BJ (cell line): ENCODE measurements around the gene CSN2. TPM values are rescaled to one million over a fixed set of nuclear protein-coding genes. Genes with fewer than 3 reads are reported as not detected.

Experiments
- CTCF ChIA-PET: fragments of 350-600 bp; formaldehyde crosslinking; extraction: SDS; loops from one replicate; lab custom pipeline; 2021; ENCODE audit warnings: antibody characterized with exemption, inconsistent platforms; lab: Yijun Ruan, JAX
- POLR2A ChIA-PET: fragments of 300-600 bp; sonication (Branson Sonifier 250); formaldehyde crosslinking; extraction: SDS; loops from one replicate; lab custom pipeline; 2021; ENCODE audit warnings: antibody characterized with exemption; lab: Charles Lee
- DNase-seq: peaks from one replicate; pipeline ENCODE4 v3.0.0-alpha.2; 2011; ENCODE audit warnings: low read depth
- H3K27me3 ChIP-seq: 2 replicates; pipeline ENCODE4 v1.6.0; 2011; ENCODE audit warnings: low read length; ENCODE audit not compliant: control insufficient read depth, insufficient read depth
- H3K36me3 ChIP-seq: 2 replicates; pipeline ENCODE4 v1.5.1; 2011; ENCODE audit warnings: low read length; ENCODE audit not compliant: control insufficient read depth, insufficient read depth
- H3K4me3 ChIP-seq: 2 replicates; pipeline ENCODE4 v1.5.1; 2011; ENCODE audit warnings: low read depth, mild to moderate bottlenecking, control low read depth, low read length
- CTCF ChIP-seq: IDR thresholded peaks from 2 replicates; pipeline ENCODE4 v1.5.1; 2011; ENCODE audit warnings: low read depth, mild to moderate bottlenecking, control low read depth, inconsistent platforms, low read length, moderate library complexity; ENCODE audit not compliant: insufficient read depth
- polyA plus RNA-seq: library from polyadenylated mRNA; depleted of rRNA; stranded (reverse); fragments of >200 nt; gene quantifications from 2 replicates; pipeline ENCODE4 v1.2.3, GENCODE V29; 2011

Gene CSN2
- polyA plus RNA-seq, 1 experiment = not detected

- ChIA-PET CTCF (no interaction called here), POLR2A (no interaction called here)
- no peak for TF ChIP-seq CTCF
- no peaks in the 10 kb centered on the region for H3K27me3 ChIP-seq
- DNase-seq = no peak
- no peak within 1 kb of the TSS for H3K4me3 ChIP-seq
- H3K36me3 ChIP-seq = no peaks in the 10 kb centered on the region
Measured at GRCh38 chr4:69995526-69996016, 30.0 kb upstream of the CSN2 start, which contains the start of gene STATH. Gene STATH, plus strand, starts transcription at chr4:69995966. Its CDS starts 2,472 bp downstream, at chr4:69998438.

DNA sequence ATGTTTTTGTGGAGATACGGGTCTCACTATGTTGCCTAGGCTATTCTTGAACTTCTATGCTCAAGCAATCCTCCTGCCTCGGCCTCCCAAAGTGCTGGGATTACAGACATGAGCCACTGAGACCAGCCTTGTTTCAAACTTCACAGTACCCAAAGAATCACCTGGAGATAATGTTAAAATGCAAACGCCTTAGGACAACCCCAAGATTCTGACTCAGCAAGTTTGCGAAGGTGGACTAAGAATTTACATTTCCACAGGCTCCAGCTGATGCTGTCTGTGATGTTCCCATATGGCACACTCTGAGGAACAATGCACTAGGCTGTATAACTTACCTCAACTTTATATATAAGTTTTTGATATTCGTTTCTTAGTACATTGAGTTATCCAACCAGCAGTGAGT is 29.3 kb upstream of the CSN2 start:
- Histone ChIP-seq H3K4me3 (no peak overlapping the region), H3K36me3 (no peaks in the 10 kb centered on the region), H3K27me3 (no peaks in the 10 kb centered on the region)
- ChIA-PET CTCF (no interaction called here), POLR2A (no interaction called here)
- no peak for TF ChIP-seq CTCF
- no peak for DNase-seq

DNA sequence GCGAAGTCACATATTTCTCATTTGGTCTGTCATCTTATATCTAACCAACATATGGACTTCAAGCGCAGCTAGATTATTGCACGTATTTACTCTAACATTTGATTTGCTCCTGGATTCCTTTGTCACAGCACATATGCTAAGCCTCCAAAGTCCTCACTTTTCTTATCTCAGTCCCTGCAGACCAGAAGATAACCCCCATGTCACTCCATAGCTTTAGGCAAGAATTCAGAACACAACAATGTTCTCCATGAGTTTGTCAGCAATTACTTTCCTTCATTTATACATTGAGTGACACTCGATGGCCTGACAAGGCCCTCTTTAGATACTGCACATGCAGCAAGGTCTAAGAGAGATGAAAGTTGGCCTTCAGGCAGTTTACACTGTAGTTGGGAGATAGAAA is 25.5 kb upstream of the CSN2 start:
- H3K27me3 ChIP-seq = no peaks in the 10 kb centered on the region
- no peak for TF ChIP-seq CTCF
- no peak for DNase-seq
- no peaks in the 10 kb centered on the region for H3K36me3 ChIP-seq
- ChIA-PET CTCF (no interaction called here), POLR2A (no interaction called here)
- H3K4me3 ChIP-seq = no peak overlapping the region

DNA sequence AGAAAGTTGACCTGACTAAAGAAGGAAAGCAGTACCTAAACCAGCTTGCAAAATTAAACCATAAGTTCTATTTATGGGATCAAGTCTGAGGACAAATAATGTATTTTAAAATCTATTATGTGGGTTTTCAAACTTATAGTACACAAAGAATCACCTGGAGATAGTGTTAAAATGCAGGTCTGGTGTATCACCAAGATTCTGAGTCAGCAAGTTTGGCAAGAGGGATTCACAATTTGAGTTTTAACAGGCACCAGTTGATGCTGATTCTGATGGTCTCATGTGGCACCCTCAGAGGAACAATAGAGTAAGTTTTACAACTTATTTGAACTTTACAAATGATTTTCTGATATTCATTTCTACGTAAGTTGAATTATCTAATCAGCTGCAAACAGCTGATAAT is 21.1 kb upstream of the CSN2 start:
- TF ChIP-seq CTCF = no peak
- DNase-seq = no peak
- no peak overlapping the region for H3K4me3 ChIP-seq
- ChIA-PET POLR2A (no interaction called here), CTCF (no interaction called here)
- H3K27me3 ChIP-seq = no peaks in the 10 kb centered on the region
- H3K36me3 ChIP-seq = no peaks in the 10 kb centered on the region

GRCh38 chr4:69984030-69984443 is 18.5 kb upstream of the CSN2 start:
- POLR2A ChIA-PET = no interaction called here

More at GRCh38 chr4:69984030-69984443, 18.5 kb upstream of the CSN2 start:
- no peak for DNase-seq
- H3K27me3 ChIP-seq = no peaks in the 10 kb centered on the region
- TF ChIP-seq CTCF = no peak
- H3K36me3 ChIP-seq = no peaks in the 10 kb centered on the region
- CTCF ChIA-PET = no interaction called here
- H3K4me3 ChIP-seq = no peak overlapping the region
